Mammary epithelial cell (primary cell): ENCODE data around the gene PLXDC1.
"Not testable (repeated sequence)": the region's sequence is repeated elsewhere in the genome, so short reads cannot be mapped to it uniquely, and the experiment has no call there.

Source experiments
- EZH2 ChIP-seq: IDR thresholded peaks from 2 replicates; pipeline ENCODE4 v1.6.1; 2012; ENCODE audit warnings: low read length, inconsistent platforms, borderline replicate concordance
- TF ChIP-seq, protein P1 (sequence below), 2 donors: IDR thresholded peaks in 1 of 2; conservative IDR thresholded peaks in 1 of 2; 2 replicates each; pipeline ENCODE4 v1.5.1; 2011 to 2012; ENCODE audit warnings: inconsistent platforms in 2 of 2, low read length in 2 of 2, mild to moderate bottlenecking in 2 of 2, control low read depth in 1 of 2, low read depth in 1 of 2; ENCODE audit not compliant: insufficient read depth in 1 of 2; ENCODE audit errors: extremely low read depth in 1 of 2

DNA sequence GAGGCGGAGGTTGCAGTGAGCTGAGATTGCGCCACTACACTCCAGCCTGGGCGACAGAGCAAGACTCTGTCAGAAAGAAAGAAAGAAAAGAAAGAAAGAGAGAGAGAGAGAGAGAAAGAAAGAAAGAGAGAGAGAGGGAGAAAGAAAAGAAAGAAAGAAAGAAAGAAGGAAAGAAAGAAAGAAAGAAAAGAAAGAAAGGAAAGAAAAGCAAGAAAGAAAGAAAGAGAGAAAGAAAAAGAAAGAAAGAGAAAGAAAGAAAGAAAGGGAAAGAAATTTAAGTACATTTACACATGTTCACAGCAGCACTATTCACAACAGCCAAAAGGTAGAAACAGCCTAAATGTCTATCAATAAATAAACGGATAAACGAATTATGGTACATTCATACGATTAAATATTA lies 21.9 kb downstream of the PLXDC1 start:
- TF ChIP-seq, protein P1, sequence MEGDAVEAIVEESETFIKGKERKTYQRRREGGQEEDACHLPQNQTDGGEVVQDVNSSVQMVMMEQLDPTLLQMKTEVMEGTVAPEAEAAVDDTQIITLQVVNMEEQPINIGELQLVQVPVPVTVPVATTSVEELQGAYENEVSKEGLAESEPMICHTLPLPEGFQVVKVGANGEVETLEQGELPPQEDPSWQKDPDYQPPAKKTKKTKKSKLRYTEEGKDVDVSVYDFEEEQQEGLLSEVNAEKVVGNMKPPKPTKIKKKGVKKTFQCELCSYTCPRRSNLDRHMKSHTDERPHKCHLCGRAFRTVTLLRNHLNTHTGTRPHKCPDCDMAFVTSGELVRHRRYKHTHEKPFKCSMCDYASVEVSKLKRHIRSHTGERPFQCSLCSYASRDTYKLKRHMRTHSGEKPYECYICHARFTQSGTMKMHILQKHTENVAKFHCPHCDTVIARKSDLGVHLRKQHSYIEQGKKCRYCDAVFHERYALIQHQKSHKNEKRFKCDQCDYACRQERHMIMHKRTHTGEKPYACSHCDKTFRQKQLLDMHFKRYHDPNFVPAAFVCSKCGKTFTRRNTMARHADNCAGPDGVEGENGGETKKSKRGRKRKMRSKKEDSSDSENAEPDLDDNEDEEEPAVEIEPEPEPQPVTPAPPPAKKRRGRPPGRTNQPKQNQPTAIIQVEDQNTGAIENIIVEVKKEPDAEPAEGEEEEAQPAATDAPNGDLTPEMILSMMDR (conservative IDR thresholded peaks at IDR 0.05 in 1 of 2, IDR thresholded peaks at IDR 0.05 in 1 of 2; ENCODE audit: extremely low read depth in 1 of 2, insufficient read depth in 1 of 2, low read depth in 1 of 2, low read length in 2 of 2) = not testable (repeated sequence)
- TF ChIP-seq EZH2 = not testable (repeated sequence)
